Measurements from ENCODE around the gene IGFBP6.
"Not testable (repeated sequence)": the region's sequence is repeated elsewhere in the genome, so short reads cannot be mapped to it uniquely, and the experiment has no call there.

IGFBP6 gene

GRCh38 chr12:53096089-53096741 is 1.3 kb upstream of the IGFBP6 start:
- DNase-seq: no peak

- no peak for DNase-seq
Measured at GRCh38 chr12:53096759-53097158, 708 bp upstream of the IGFBP6 start.

- peak; percentile 60 for DNase-seq
Measured at GRCh38 chr12:53097207-53097563, 282 bp upstream of the IGFBP6 start.

GRCh38 chr12:53098354-53098981 is 1.0 kb downstream of the IGFBP6 start:
- DNase-seq: no peak

- peak; percentile 69 for DNase-seq
Measured at GRCh38 chr12:53099071-53099882, 1.8 kb downstream of the IGFBP6 start.

GRCh38 chr12:53100466-53101151 is 3.1 kb downstream of the IGFBP6 start:
- DNase-seq: no peak

GRCh38 chr12:53101266-53101665 is 3.8 kb downstream of the IGFBP6 start:
- DNase-seq: no peak

- no peak for DNase-seq
Measured at GRCh38 chr12:53101931-53102781, 4.7 kb downstream of the IGFBP6 start.

GRCh38 chr12:53102883-53103807 is 5.7 kb downstream of the IGFBP6 start, which contains the start of gene SOAT2:
TSS of gene SOAT2 (plus strand) at chr12:53103486. CDS start at chr12:53103578, 92 bp downstream.
- DNase-seq: no peak

- DNase-seq: no peak
Measured at GRCh38 chr12:53103860-53104305, 6.4 kb downstream of the IGFBP6 start.

- DNase-seq: no peak
Measured at GRCh38 chr12:53105256-53105655, 7.8 kb downstream of the IGFBP6 start.

- no peak for DNase-seq
Measured at GRCh38 chr12:53105712-53106439, 8.4 kb downstream of the IGFBP6 start.

GRCh38 chr12:53107122-53107521 is 9.7 kb downstream of the IGFBP6 start:
- no peak for DNase-seq

GRCh38 chr12:53112431-53112830 is 15.0 kb downstream of the IGFBP6 start:
- DNase-seq: not testable (repeated sequence)

GRCh38 chr12:53113136-53113705 is 15.8 kb downstream of the IGFBP6 start:
- no peak for DNase-seq

GRCh38 chr12:53113951-53114350 is 16.5 kb downstream of the IGFBP6 start:
- no peak for DNase-seq

GRCh38 chr12:53115112-53115890 is 17.8 kb downstream of the IGFBP6 start:
- DNase-seq: no peak

- DNase-seq: no peak
Measured at GRCh38 chr12:53115891-53116648, 18.6 kb downstream of the IGFBP6 start.

Data from right kidney (tissue), 1 donor.